B cell (primary cell): ENCODE results near the gene KCNIP1. TPM values are rescaled to one million over a fixed set of nuclear protein-coding genes. Genes with fewer than 3 reads are reported as not detected.

Experiments
- ATAC-seq: fragments of 200-7000 bp; cut with Tn5 transposase; one replicate; pipeline ENCODE4 v1.10.0; 2021; ENCODE audit warnings: low read depth, mild to moderate bottlenecking, moderate number of reproducible peaks, moderate library complexity
- CTCF ChIA-PET: fragments of 350-600 bp; sonication (Branson Sonifier 250); formaldehyde crosslinking; loops from one replicate; lab custom pipeline; 2021; ENCODE audit warnings: antibody characterized with exemption, inconsistent platforms; lab: Charles Lee
- POLR2A ChIA-PET: fragments of 350-600 bp; sonication (Branson Sonifier 250); formaldehyde crosslinking; loops from one replicate; lab custom pipeline; 2021; ENCODE audit warnings: antibody characterized with exemption; lab: Charles Lee
- DNase-seq: peaks from one replicate; pipeline ENCODE4 v3.0.0; 2013
- H2AFZ ChIP-seq: 2 replicates; pipeline ENCODE4 v1.6.1; 2012; ENCODE audit warnings: mild to moderate bottlenecking, low read depth, low read length; ENCODE audit not compliant: insufficient read depth, poor library complexity, severe bottlenecking
- H3K27ac ChIP-seq, 2 donors: 1 replicate in 1 of 2; 2 replicates in 1 of 2; pipeline ENCODE4 v1.5.1; 2012 to 2013; ENCODE audit warnings: low read length in 2 of 2, mild to moderate bottlenecking in 2 of 2, moderate library complexity in 1 of 2
- H3K27me3 ChIP-seq, 4 experiments: fragments of 200-600 bp in 1 of 4; sonication (generic) in 1 of 4; replicated peaks in 1 of 4; 1 replicate in 2 of 4; 2 replicates in 2 of 4; pipeline versions ENCODE4 v1.6.1 to v1.7.0; 2013 to 2016; ENCODE audit warnings: low read length in 3 of 4, mild to moderate bottlenecking in 2 of 4, mixed read lengths in 1 of 4, moderate library complexity in 1 of 4; ENCODE audit not compliant: insufficient read depth in 4 of 4, control insufficient read depth in 3 of 4; ENCODE audit errors: control extremely low read depth in 1 of 4
- H3K36me3 ChIP-seq, 2 experiments: replicated peaks in 1 of 2; 1 replicate in 1 of 2; 2 replicates in 1 of 2; pipeline versions ENCODE4 v1.6.1 to v1.7.1; 2013; ENCODE audit warnings: low read length in 1 of 2; ENCODE audit not compliant: insufficient read depth in 2 of 2, control insufficient read depth in 1 of 2; ENCODE audit errors: control extremely low read depth in 1 of 2, extremely low read depth in 1 of 2
- H3K4me1 ChIP-seq, 2 donors: fragments of 200-600 bp in 1 of 2; sonication (generic) in 1 of 2; 1 replicate in 1 of 2; 2 replicates in 1 of 2; pipeline versions ENCODE4 v1.5.1 to v1.6.1; 2013 to 2017; ENCODE audit warnings: low read length in 2 of 2; ENCODE audit not compliant: control insufficient read depth in 2 of 2, insufficient read depth in 2 of 2
- H3K4me2 ChIP-seq: replicated peaks from 2 replicates; pipeline ENCODE3; 2012; ENCODE audit warnings: mild to moderate bottlenecking, low read depth, low read length; ENCODE audit not compliant: poor library complexity, severe bottlenecking
- H3K4me3 ChIP-seq, 5 experiments: fragments of 200-600 bp in 1 of 5; sonication (generic) in 1 of 5; 1 replicate in 3 of 5; 2 replicates in 2 of 5; pipeline versions ENCODE4 v1.5.1 to v1.7.0; 2011 to 2016; ENCODE audit warnings: low read length in 4 of 5, mild to moderate bottlenecking in 4 of 5, low read depth in 2 of 5, control low read depth in 1 of 5, moderate library complexity in 1 of 5; ENCODE audit not compliant: insufficient read depth in 1 of 5; ENCODE audit errors: control extremely low read depth in 1 of 5, extremely low read depth in 1 of 5
- H3K79me2 ChIP-seq: fragments of 200-600 bp; sonication (generic); one replicate; pipeline ENCODE4 v1.6.0; 2016; ENCODE audit warnings: low read length; ENCODE audit not compliant: control insufficient read depth, insufficient read depth
- H3K9ac ChIP-seq: fragments of 200-600 bp; sonication (generic); 2 replicates; pipeline ENCODE4 v1.6.1; 2017; ENCODE audit warnings: mild to moderate bottlenecking, low read length, moderate library complexity
- H3K9me3 ChIP-seq, 3 donors: one replicate each; pipeline versions ENCODE4 v1.6.1 to v1.7.1; 2013; ENCODE audit warnings: low read length in 2 of 3; ENCODE audit not compliant: control insufficient read depth in 2 of 3, insufficient read depth in 1 of 3; ENCODE audit errors: control extremely low read depth in 1 of 3
- H4K20me1 ChIP-seq: 2 replicates; pipeline ENCODE4 v1.6.0; 2012; ENCODE audit warnings: mild to moderate bottlenecking, low read length; ENCODE audit not compliant: insufficient read depth, control insufficient read depth, poor library complexity, severe bottlenecking
- H3K27ac Mint-ChIP-seq: one replicate; pipeline ENCODE4 v1.8.0; 2021; ENCODE audit warnings: mixed read lengths
- H3K27me3 Mint-ChIP-seq: one replicate; pipeline ENCODE4 v1.8.0; 2021; ENCODE audit warnings: mixed read lengths
- H3K4me1 Mint-ChIP-seq: one replicate; pipeline ENCODE4 v1.8.0; 2021; ENCODE audit warnings: mixed read lengths
- H3K4me3 Mint-ChIP-seq: one replicate; pipeline ENCODE4 v1.8.0; 2021; ENCODE audit warnings: mixed read lengths
- H3K9me3 Mint-ChIP-seq: one replicate; pipeline ENCODE4 v1.8.0; 2022; ENCODE audit warnings: mixed read lengths; ENCODE audit not compliant: insufficient read depth
- EZH2 ChIP-seq: IDR thresholded peaks from 2 replicates; pipeline ENCODE4 v1.6.1; 2012; ENCODE audit warnings: borderline replicate concordance, low read depth, mild to moderate bottlenecking, moderate library complexity, low read length; ENCODE audit not compliant: insufficient read depth, poor library complexity, severe bottlenecking
- WGBS: methylation state at CpG from one replicate; pipeline ENCODE4 v1.1.5; 2013; ENCODE audit warnings: missing lambda C conversion rate; ENCODE audit not compliant: insufficient coverage; 5-methylcytosine and 5-hydroxymethylcytosine counted together
- intact Hi-C: fragments of 100-400 bp; cut with micrococcal nuclease; formaldehyde crosslinking; loops from one replicate; pipeline ENCODE4 v1.10.0; 2022
- polyA plus RNA-seq: library from polyadenylated mRNA; depleted of rRNA; stranded (reverse); fragments of >200 nt; gene quantifications from 2 replicates; pipeline ENCODE4 v1.2.3, GENCODE V29; 2012
- total RNA-seq, 2 donors: library from RNA; stranded (reverse); fragments of 120-200 nt in 1 of 2; gene quantifications; 1 replicate in 1 of 2; 2 replicates in 1 of 2; pipeline versions ENCODE4 v1.2.3 to v1.2.4, GENCODE V29; 2013 to 2022
- TF ChIP-seq, protein P1 (sequence below): fragments of 200-600 bp; IDR thresholded peaks from one replicate; pipeline ENCODE4 v1.8.0; 2022; ENCODE audit warnings: antibody characterized with exemption, mild to moderate bottlenecking

Gene KCNIP1
- total and polyA plus RNA-seq, 2 donors (not counting 1 experiment from before 2014, with no cell fraction given), result not detected

DNA sequence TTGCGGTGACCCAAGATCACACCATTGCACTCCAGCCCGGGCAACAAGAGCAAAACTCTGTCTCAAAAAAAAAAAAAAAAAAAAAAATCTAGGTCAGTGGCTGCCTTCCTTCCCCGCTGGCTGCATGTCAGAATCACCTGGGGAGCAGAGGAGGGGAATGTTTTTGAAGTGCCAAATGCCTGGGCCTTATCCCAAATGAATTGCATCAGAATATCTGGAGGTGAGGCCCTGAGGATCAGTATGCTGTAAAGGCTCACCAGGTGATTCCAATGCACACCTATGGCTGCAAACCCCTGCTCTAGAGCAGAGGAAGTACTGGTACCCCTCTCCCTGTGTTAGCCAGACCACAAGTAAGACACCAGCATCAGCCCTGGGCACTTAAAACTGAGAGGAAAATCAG is 235.0 kb downstream of the KCNIP1 start:
- no peaks in the 10 kb centered on the region for H3K4me1 ChIP-seq
- H3K27me3 Mint-ChIP-seq, result peaks cover 31% of the 10 kb centered on the region
- ATAC-seq, result no peak
- no peak for DNase-seq
- H3K27ac ChIP-seq, result no peak overlapping the region
- no peak overlapping the region for H3K4me3 Mint-ChIP-seq
- H3K27me3 ChIP-seq, result peaks cover 0 to 1% (median 0%) of the 10 kb centered on the region in 4 experiments
- no peak overlapping the region for H3K4me2 ChIP-seq
- peaks cover 3% of the 10 kb centered on the region for H3K9me3 Mint-ChIP-seq
- intact Hi-C loops, result no loop called here
- H3K36me3 ChIP-seq, result no peaks in the 10 kb centered on the region
- no peak overlapping the region for H2AFZ ChIP-seq
- H3K9me3 ChIP-seq, result peaks cover 0 to 5% (median 0%) of the 10 kb centered on the region in 3 donors
- no peak overlapping the region for H3K27ac Mint-ChIP-seq
- CTCF ChIA-PET, result no interaction called here
- no peaks in the 10 kb centered on the region for H4K20me1 ChIP-seq
- no peak overlapping the region for H3K9ac ChIP-seq
- no peaks in the 10 kb centered on the region for H3K79me2 ChIP-seq
- no peaks in the 10 kb centered on the region for H3K4me1 Mint-ChIP-seq
- H3K4me3 ChIP-seq, result no peak overlapping the region
- POLR2A ChIA-PET, result no interaction called here
- TF ChIP-seq EZH2, result no peak
- TF ChIP-seq, protein P1, sequence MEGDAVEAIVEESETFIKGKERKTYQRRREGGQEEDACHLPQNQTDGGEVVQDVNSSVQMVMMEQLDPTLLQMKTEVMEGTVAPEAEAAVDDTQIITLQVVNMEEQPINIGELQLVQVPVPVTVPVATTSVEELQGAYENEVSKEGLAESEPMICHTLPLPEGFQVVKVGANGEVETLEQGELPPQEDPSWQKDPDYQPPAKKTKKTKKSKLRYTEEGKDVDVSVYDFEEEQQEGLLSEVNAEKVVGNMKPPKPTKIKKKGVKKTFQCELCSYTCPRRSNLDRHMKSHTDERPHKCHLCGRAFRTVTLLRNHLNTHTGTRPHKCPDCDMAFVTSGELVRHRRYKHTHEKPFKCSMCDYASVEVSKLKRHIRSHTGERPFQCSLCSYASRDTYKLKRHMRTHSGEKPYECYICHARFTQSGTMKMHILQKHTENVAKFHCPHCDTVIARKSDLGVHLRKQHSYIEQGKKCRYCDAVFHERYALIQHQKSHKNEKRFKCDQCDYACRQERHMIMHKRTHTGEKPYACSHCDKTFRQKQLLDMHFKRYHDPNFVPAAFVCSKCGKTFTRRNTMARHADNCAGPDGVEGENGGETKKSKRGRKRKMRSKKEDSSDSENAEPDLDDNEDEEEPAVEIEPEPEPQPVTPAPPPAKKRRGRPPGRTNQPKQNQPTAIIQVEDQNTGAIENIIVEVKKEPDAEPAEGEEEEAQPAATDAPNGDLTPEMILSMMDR, result no peak
- no CpG with 5 or more reads among the region's 3 CpGs for WGBS

DNA sequence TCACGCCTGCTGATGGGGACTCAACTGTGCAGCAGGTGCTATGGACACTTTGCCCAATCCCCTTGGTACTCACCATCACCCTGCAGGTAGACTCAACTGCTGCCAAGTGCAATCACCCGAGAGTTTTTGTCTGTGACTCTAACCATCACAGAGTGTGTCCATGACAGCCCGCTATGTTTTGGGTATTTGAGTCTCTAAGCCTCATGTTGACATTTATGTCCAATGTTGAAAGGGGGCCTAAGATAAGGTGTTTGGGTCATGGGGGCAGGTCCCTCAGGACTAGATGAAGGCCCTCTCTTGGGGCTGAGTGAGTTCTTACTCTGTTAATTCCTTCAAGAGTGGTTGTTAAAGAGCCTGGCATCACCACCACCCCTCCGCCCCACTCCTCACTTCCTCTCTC is 235.6 kb downstream of the KCNIP1 start:
- Histone ChIP-seq H3K36me3 (no peaks in the 10 kb centered on the region), H4K20me1 (no peaks in the 10 kb centered on the region), H2AFZ (no peak overlapping the region), H3K27ac (no peak overlapping the region), H3K4me2 (no peak overlapping the region), H3K27me3 (peaks cover 0 to 7% (median 0%) of the 10 kb centered on the region in 4 experiments), H3K4me3 (no peak overlapping the region), H3K4me1 (peaks cover 4% of the 10 kb centered on the region in 2 donors), H3K9ac (no peak overlapping the region), H3K9me3 (peaks cover 0 to 5% (median 0%) of the 10 kb centered on the region in 3 donors), H3K79me2 (no peaks in the 10 kb centered on the region)
- H3K4me3 Mint-ChIP-seq, result no peak overlapping the region
- TF ChIP-seq EZH2, result no peak
- TF ChIP-seq, protein P1, result no peak
- intact Hi-C loops, result no loop called here
- H3K27ac Mint-ChIP-seq, result no peak overlapping the region
- DNase-seq (no peak), ATAC-seq (no peak)
- ChIA-PET CTCF (no interaction called here), POLR2A (no interaction called here)
- H3K27me3 Mint-ChIP-seq, result peaks cover 35% of the 10 kb centered on the region
- H3K4me1 Mint-ChIP-seq, result peaks cover 3% of the 10 kb centered on the region
- 100% methylated on average over 2 of the region's 4 CpGs for WGBS
- H3K9me3 Mint-ChIP-seq, result peaks cover 3% of the 10 kb centered on the region
